WTC11 (cell line): ENCODE results near the gene ATXN7.

Source experiments
- ATF3 ChIP-seq: sonication (generic); formaldehyde crosslinking; conservative IDR thresholded peaks from 2 replicates; pipeline ENCODE4 v1.8.1; 2022; ENCODE audit warnings: mild to moderate bottlenecking, missing genetic modification reagents
- CTCF ChIP-seq: fragments of 200-600 bp; IDR thresholded peaks from 2 replicates; pipeline ENCODE4 v1.8.0; 2022; ENCODE audit warnings: antibody characterized with exemption
- ELF4 ChIP-seq: sonication (generic); formaldehyde crosslinking; IDR thresholded peaks from 2 replicates; pipeline ENCODE4 v1.8.1; 2022; ENCODE audit warnings: low read depth, mild to moderate bottlenecking, moderate library complexity, missing genetic modification reagents
- ESRRA ChIP-seq: sonication (generic); formaldehyde crosslinking; IDR thresholded peaks from 2 replicates; pipeline ENCODE4 v1.8.1; 2022; ENCODE audit warnings: mild to moderate bottlenecking, missing genetic modification reagents, borderline replicate concordance
- FOXK1 ChIP-seq: sonication (generic); formaldehyde crosslinking; IDR thresholded peaks from 2 replicates; pipeline ENCODE4 v1.8.0; 2022; ENCODE audit warnings: mild to moderate bottlenecking, moderate library complexity, missing genetic modification reagents
- MLX ChIP-seq: sonication (generic); formaldehyde crosslinking; IDR thresholded peaks from 2 replicates; pipeline ENCODE4 v1.8.1; 2023; ENCODE audit warnings: mild to moderate bottlenecking, missing genetic modification reagents, moderate library complexity
- NR2C2 ChIP-seq: sonication (generic); formaldehyde crosslinking; IDR thresholded peaks from 2 replicates; pipeline ENCODE4 v1.8.0; 2022; ENCODE audit warnings: mild to moderate bottlenecking, missing genetic modification reagents
- RELA ChIP-seq: sonication (generic); formaldehyde crosslinking; IDR thresholded peaks from 2 replicates; pipeline ENCODE4 v1.8.1; 2022; ENCODE audit warnings: missing genetic modification reagents, mild to moderate bottlenecking, borderline replicate concordance
- USF1 ChIP-seq: sonication (generic); formaldehyde crosslinking; IDR thresholded peaks from 2 replicates; pipeline ENCODE4 v1.8.0; 2022; ENCODE audit warnings: mild to moderate bottlenecking, missing genetic modification reagents
- USF2 ChIP-seq: sonication (generic); formaldehyde crosslinking; IDR thresholded peaks from 2 replicates; pipeline ENCODE4 v1.8.1; 2023; ENCODE audit warnings: mild to moderate bottlenecking, missing genetic modification reagents, moderate library complexity
- ZNF121 ChIP-seq: sonication (generic); formaldehyde crosslinking; IDR thresholded peaks from 2 replicates; pipeline ENCODE4 v1.8.0; 2023; ENCODE audit warnings: missing genetic modification reagents

- no peak for TF ChIP-seq FOXK1 (CRISPR knock-in tag)
- TF ChIP-seq ESRRA (CRISPR knock-in tag): no peak
- TF ChIP-seq USF1: no peak
- no peak for TF ChIP-seq NR2C2 (CRISPR knock-in tag)
- no peak for TF ChIP-seq CTCF
- no peak for TF ChIP-seq RELA (CRISPR knock-in tag)
- TF ChIP-seq ATF3 (CRISPR knock-in tag): no peak
- no peak; the same call in 1 of the 2 replicates for TF ChIP-seq USF2 (CRISPR knock-in tag)
- TF ChIP-seq MLX (CRISPR knock-in tag): no peak
- TF ChIP-seq ELF4 (CRISPR knock-in tag): no peak
- no peak for TF ChIP-seq ZNF121 (CRISPR knock-in tag)
Observed at GRCh38 chr3:63960048-63960711, 96.5 kb downstream of the ATXN7 start.
